GM12864 (cell line): Measurements from ENCODE around the gene GPR108.

Experiments
- DNase-seq: peaks from one replicate; pipeline ENCODE4 v3.0.0-alpha.2; 2011; ENCODE audit warnings: low read depth
- H3K4me3 ChIP-seq: 2 replicates; pipeline ENCODE4 v1.5.1; 2011; ENCODE audit warnings: mild to moderate bottlenecking, low read depth, low read length, control low read depth
- CTCF ChIP-seq: IDR thresholded peaks from 2 replicates; pipeline ENCODE4 v1.5.1; 2011; ENCODE audit warnings: low read depth, mild to moderate bottlenecking, moderate library complexity, low read length, control low read depth, inconsistent platforms; ENCODE audit errors: missing control alignments

GPR108 gene

DNA sequence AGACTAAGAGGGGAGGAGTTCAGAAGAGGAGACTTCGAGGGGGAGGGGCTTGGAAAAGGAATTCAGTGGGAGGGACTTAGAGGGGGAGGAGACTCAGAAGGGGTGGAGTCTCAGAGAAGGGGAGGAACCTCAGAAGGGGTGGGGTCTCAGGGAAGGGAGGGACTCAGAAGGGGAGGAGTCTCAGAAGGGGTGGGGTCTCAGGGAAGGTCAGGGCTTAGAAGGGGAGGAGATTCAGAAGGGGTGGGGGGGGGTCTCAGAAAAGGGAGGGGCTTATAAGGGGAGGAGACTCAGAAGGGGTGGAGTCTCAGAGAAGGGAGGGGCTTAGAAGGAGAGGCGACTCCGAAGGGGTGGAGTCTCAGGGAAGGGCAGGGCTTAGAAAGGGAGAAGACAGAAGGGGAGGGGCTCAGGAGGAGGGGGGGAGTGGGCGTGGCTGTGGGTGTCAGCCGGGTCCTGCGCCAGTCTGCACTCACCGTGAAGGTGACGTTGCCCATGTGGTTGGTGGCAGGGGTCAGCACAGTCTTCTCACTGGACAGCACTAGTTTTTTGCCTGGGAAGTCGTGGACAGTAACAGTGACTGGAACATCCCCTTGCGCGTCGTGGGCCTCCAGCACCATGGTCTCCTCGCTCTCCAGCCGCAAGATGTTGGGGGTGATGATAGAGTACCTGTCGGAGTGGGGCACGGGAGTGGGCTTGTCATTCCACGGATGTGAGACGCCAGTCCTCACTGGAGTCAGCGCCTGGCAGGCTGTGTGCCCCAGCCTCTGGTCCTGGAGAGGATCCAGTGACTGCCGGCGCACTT is 18.4 kb downstream of the GPR108 start:
- H3K4me3 ChIP-seq, result no peak overlapping the region
- DNase-seq, result no peak
- no peak for TF ChIP-seq CTCF

DNA sequence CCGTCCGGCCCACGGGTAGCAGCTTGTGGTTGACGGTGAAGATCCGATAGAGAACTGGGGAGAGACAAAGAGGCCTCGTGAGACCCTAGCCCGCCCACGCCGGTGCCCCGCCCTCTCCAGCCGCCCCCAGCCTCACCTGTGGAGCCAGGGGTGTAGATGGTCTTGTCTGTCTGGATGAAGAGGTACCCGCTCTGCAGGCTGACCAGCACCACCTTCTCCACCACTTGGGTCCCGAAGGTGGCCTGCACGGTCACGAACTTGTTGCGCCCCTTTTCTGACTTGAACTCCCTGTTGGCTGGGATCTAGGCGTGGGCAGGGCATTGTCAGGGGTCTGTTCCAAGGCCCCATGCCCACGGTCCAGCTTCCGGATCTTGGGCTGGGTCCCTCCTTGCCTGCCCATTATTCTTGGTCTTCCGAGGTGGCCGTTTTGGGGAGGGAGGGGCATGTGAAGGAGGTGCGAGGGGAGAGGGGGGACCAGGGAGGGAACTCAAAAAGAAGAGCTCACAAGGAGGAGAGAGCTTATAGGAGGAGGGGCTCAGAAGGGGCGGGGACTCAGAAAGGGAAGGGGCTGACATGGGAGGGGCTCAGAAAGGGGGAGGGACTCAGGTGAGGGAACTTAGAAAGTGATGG is 19.2 kb downstream of the GPR108 start:
- H3K4me3 ChIP-seq, result no peak overlapping the region
- DNase-seq, result no peak
- no peak for TF ChIP-seq CTCF

- TF ChIP-seq CTCF, result no peak
- no peak overlapping the region for H3K4me3 ChIP-seq
- DNase-seq, result no peak
Measured at GRCh38 chr19:6717441-6717971, 19.9 kb downstream of the GPR108 start.

- no peak overlapping the region for H3K4me3 ChIP-seq
- peak; percentile 31 for TF ChIP-seq CTCF
- no peak for DNase-seq
Measured at GRCh38 chr19:6717036-6717435, 20.3 kb downstream of the GPR108 start.

DNA sequence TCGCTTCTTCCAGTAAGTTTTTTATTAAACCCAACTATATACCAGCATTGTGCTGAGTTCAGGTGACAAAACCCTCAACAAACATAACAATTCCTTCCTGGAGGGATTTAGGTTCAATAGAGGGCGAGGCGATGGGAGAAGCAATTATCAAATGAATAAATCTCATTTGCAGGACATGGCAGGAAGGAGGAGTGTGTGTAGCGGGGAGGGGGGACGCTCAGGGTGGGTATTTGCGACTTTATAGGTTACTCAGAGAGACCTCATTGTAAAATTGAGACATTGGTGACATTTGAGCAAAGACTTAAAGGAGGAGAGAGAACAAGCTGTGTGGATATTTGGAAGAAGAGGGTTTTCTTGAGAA is 20.8 kb downstream of the GPR108 start:
- TF ChIP-seq CTCF, result no peak
- H3K4me3 ChIP-seq, result no peak overlapping the region
- no peak for DNase-seq

- DNase-seq, result no peak
- TF ChIP-seq CTCF, result no peak
- no peak overlapping the region for H3K4me3 ChIP-seq
Measured at GRCh38 chr19:6714749-6715555, 22.4 kb downstream of the GPR108 start.
